KOPT-K1 (cell line): ENCODE results near the gene TRIM14.

Source experiments
- H3K27ac ChIP-seq: fragments of 200-600 bp; sonication (generic); 2 replicates; pipeline ENCODE4 v1.5.1; 2016; ENCODE audit warnings: antibody characterized with exemption, mild to moderate bottlenecking, low read depth, low read length; ENCODE audit not compliant: poor library complexity, severe bottlenecking
- H3K36me3 ChIP-seq: fragments of 200-600 bp; sonication (generic); 2 replicates; pipeline ENCODE4 v1.5.1; 2017; ENCODE audit warnings: antibody characterized with exemption, mild to moderate bottlenecking, low read length, moderate library complexity; ENCODE audit not compliant: insufficient read depth
- H3K9me3 ChIP-seq: fragments of 200-600 bp; sonication (generic); 2 replicates; pipeline ENCODE4 v1.5.1; 2017; ENCODE audit warnings: antibody characterized with exemption, low read length, mild to moderate bottlenecking; ENCODE audit not compliant: insufficient read depth, poor library complexity, severe bottlenecking

Gene TRIM14

DNA sequence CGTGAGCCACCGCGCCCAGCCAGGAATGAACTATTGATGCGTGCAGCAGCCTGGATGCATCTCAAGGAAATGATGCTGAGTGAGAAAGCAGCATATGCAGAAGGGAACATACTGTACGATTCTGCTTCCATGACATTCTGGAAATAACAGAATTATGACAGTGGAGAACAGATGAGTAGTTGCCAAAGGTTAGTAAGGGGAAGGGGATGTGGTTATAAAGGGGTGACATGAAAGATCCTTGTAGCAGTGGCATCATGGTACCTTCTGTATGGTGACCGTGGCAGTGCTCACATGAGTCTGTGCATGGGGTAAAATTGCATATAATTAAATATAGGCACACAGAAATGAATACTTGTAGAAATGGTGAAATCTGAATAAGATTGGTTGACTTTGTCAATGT is 49.5 kb downstream of the TRIM14 start:
- Histone ChIP-seq H3K36me3 (peaks cover 34% of the 10 kb centered on the region), H3K27ac (no peak overlapping the region), H3K9me3 (no peaks in the 10 kb centered on the region)

DNA sequence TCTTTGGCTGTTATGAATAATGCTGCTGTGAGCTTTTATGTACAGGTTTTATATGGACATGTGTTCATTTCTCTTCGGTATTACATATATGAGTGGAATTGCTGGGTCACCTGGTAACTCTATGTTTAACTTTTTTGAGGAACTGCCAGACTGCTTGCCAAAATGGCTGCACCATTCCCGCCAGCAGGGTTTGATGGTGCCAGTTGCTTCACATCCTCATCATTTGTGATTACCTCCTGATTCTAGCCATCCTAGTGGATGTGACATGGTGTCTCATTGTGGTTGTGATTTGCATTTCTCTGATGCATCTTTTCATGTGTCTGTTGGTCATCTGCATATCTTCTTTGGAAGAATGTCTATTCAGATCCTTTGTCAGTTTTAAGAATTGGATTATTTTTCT is 51.8 kb downstream of the TRIM14 start:
- H3K36me3 ChIP-seq, result peaks cover 56% of the 10 kb centered on the region
- H3K27ac ChIP-seq, result no peak overlapping the region
- no peaks in the 10 kb centered on the region for H3K9me3 ChIP-seq

DNA sequence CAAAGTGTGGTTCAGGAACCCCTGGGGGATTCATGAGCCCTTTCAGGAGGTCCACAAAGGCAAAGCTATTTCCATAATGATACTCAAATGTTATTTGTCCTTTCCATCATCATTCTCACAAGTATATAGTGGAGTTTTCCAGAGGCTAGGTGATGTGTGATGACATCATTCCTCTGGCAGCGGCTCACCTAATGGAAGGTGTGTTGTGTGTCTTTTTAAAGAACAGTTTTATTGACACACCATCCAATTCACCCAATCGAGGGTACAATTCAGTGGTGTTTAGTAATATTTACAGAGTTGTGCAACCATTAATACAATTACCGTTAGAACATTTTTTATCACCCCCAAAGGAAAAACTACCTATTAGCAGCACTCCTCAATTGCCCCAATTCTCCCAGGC is 52.8 kb downstream of the TRIM14 start:
- H3K27ac ChIP-seq, result no peak overlapping the region
- no peaks in the 10 kb centered on the region for H3K9me3 ChIP-seq
- peaks cover 57% of the 10 kb centered on the region for H3K36me3 ChIP-seq

DNA sequence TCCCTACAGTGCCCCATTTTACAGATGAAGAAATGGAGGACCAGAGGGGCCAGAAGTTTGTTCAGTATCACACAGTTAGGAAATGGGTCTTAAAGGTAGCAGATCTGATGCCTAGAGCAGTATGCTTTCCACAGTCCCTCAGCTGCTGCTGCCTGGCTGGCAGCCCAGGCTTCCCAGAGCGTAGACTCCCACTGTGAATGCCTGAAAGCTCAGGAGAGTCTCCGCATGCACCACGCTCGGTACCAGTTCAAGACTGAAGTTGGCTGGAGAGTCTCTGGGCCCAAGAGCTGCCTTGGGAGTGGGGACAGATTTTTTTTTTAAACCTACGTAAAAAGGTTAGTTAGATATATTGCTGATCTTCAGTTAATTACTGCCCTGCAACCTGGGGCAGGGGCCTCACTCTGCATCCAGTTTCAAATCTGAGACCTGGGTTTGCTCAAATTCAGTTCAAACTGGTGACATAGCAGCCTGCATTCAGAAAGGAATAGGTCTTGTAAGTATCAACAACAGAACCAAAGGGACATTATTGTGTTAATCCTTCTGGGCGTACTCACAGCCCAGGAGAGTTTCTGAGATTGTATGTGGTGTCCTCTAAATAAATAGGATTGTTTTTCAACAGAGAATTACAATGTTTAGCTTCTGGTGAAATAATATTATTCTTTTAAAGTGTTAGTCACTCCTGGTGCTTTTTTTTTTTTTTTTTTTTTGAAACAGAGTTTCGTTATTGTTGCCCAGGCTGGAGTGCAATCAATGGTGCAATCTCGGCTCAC is 54.2 kb downstream of the TRIM14 start:
- Histone ChIP-seq H3K9me3 (no peaks in the 10 kb centered on the region), H3K27ac (no peak overlapping the region), H3K36me3 (peaks cover 59% of the 10 kb centered on the region)

DNA sequence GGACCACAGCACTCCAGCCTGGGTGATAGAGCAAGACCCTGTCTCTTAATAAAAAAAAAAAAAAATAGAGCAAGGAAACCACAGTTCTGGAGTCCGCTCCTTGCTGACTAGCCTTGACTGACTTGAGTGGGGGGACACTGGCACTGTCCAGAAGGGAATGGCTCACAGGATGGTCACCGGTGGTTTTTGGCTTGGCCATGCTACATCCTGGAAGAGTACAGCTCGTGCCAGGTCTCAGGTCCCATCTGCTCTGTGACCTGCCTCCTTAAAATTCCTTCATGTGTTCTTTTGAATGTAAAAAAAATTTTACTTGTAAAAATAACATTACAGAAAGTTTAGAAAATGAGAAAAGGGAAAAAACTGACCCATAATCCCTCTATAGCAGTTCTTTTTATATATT is 56.9 kb downstream of the TRIM14 start:
- Histone ChIP-seq H3K9me3 (no peaks in the 10 kb centered on the region), H3K36me3 (peaks cover 58% of the 10 kb centered on the region), H3K27ac (no peak overlapping the region)

- Histone ChIP-seq H3K27ac (peak overlapping the region; percentile 41), H3K36me3 (peaks cover 13% of the 10 kb centered on the region; the same call in 1 of the 2 replicates), H3K9me3 (no peaks in the 10 kb centered on the region)
Observed at GRCh38 chr9:98057138-98057799, 61.8 kb downstream of the TRIM14 start.

DNA sequence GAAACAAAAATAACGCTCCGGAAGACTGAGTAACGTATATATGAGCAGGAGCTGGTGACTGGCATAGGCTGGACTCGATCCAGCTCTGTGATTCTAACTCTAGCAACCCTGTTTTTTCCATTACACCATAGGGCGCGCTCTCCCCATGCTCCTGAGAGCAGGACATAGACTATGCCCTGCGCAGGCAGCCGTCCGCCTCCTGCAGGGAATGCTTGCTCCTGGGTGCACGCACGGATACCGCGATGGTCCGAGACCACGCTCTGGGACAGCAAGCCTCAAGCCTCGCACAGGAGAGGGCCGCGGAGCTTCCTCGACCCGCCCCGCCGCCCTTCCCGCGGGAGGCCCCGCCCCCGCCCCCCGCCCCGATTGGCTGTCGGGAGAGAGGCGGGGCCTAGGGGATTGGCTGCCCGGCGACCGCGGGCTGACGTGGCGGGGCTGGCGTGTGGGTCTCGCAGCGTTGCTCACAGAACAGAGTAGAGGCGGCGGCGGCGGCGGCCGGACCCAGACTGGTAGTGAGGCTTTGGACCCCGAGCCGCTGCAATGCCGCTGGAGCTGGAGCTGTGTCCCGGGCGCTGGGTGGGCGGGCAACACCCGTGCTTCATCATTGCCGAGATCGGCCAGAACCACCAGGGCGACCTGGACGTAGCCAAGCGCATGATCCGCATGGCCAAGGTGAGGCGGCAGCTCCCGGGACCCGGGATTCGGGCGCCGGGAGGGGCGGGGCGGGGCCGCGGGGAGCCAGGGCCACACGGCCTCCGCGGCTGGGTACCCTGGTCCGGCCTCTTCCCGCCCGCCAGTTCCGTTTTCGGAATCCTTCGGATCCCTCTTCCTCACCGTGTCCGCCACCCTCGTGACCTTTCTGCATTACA is 62.5 kb downstream of the TRIM14 start, which contains the start of gene NANS:
NANS (plus strand) TSS at position 464 of the 869 bp plus-strand sequence; CDS start at position 541, 77 bp downstream.
- H3K36me3 ChIP-seq, result peaks cover 7% of the 10 kb centered on the region; the same call in 1 of the 2 replicates
- no peaks in the 10 kb centered on the region for H3K9me3 ChIP-seq
- peak within 1 kb of the TSS; percentile 47 for H3K27ac ChIP-seq

- no peak overlapping the region for H3K27ac ChIP-seq
- H3K9me3 ChIP-seq, result no peaks in the 10 kb centered on the region
- H3K36me3 ChIP-seq, result no peaks in the 10 kb centered on the region; the same call in 1 of the 2 replicates
Observed at GRCh38 chr9:98054376-98054951, 64.6 kb downstream of the TRIM14 start.

- no peaks in the 10 kb centered on the region; the same call in 1 of the 2 replicates for H3K36me3 ChIP-seq
- H3K9me3 ChIP-seq, result no peaks in the 10 kb centered on the region
- H3K27ac ChIP-seq, result no peak overlapping the region
Observed at GRCh38 chr9:98050351-98050750, 68.7 kb downstream of the TRIM14 start.

DNA sequence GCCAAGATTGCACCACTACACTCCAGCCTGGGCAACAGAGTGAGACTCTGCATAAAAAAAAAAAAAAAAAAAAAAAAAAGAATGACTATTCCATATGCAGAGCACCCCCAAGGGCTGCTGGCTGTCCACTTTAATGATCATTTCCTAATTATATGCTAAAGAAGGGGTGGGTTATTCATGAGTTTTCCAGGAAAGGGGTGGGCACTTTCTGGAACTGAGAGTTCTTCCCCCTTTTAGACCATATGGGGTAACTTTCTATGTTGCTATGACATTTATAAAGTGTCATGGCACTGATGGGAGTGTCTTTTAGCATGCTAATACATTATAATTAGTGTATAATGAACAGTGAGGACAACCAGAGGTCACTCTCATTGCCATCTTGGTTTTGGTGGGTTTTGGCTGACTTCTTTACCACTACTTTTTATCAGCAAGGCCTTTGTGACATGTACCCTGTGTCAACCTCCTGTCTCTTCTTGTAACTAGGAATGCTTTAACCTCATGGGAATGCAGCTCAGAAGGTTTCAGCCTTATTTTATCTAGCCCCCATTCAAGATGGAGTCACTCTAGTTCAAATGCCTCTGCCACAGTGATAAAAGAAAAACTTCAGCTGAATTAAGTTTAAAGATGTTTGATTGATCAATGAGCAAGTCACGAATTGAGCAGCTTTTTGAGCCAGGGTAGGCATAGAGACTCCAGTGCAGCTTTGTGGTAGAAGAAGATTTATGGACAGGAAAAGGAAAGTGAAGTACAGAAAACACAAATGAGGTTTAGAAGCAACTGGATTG is 69.5 kb downstream of the TRIM14 start:
- Histone ChIP-seq H3K9me3 (no peaks in the 10 kb centered on the region), H3K27ac (no peak overlapping the region), H3K36me3 (no peaks in the 10 kb centered on the region; the same call in 1 of the 2 replicates)

DNA sequence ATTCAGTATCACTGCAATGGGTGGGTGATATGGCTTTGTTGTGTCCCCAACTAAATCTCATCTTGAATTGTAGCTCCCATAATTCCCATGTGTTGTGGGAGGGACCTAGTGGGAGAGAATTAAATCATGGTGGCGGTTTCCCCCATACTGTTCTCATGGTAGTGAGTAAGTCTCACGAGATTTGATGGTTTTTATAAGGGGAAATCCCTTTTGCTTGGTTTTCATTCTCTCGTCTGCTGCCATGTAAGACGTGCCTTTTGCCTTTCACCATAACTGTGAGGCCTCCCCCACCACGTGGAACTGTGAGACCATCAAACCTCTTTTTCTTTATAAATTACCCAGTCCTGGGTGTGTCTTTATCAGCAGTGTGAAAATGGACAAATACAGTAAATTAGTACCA is 72.0 kb downstream of the TRIM14 start:
- Histone ChIP-seq H3K27ac (no peak overlapping the region), H3K9me3 (no peaks in the 10 kb centered on the region), H3K36me3 (no peaks in the 10 kb centered on the region)

DNA sequence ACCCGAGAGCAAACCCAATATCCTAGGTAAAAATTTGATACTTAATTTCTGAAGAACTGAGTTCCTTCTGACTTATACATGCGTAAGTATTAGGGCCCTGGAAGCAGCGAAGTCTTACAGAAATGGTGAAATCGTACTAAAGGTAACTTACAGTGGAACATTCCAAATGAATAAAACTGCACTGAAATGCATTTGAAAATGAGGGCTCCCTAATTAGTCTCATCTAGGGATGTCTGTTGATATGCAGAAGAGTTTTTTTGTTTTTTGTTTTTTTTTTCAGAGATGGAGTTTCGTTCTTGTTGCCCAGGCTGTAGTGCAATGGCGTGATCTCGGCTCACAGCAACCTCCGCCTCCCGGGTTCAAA is 72.9 kb downstream of the TRIM14 start:
- peak overlapping the region; percentile 58 for H3K27ac ChIP-seq

GRCh38 chr9:98045234-98046179 is 73.5 kb downstream of the TRIM14 start:
- Histone ChIP-seq H3K36me3 (no peaks in the 10 kb centered on the region), H3K9me3 (no peaks in the 10 kb centered on the region), H3K27ac (peak overlapping the region; percentile 58)

More for the DNA sequence above, 72.9 kb downstream of the TRIM14 start:
- Histone ChIP-seq H3K9me3 (no peaks in the 10 kb centered on the region), H3K36me3 (no peaks in the 10 kb centered on the region)
